ENCODE results near the gene TMEM225B.

DNA sequence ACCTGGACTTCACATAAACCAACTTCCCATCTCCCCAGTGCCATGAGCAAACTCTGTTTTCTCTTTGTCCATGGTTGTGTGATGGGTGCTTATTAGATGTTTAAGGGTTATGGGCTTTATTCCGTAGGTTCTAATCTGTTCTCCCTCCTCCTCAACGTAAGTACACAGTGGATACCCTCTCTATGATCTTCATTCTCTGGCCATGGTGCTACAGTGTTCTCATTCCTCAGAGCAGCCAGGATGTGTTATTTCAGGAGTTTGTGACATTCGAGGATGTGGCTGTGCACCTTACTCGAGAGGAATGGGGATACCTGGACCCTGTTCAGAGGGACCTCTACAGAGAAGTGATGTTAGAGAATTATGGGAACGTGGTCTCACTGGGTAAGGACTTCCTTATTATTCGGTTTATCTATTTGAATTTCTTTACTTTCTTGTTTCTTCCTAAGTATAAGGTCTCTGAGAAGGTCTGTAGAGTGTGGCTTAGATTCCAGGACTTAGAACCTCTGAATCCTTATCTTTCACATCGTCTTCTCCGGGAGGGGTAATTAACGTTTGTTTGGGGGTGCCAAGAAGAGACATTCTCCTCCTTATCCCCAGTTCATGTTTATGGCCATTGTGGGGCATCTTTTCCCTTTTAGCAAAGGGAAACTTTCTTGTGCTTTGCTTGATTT is 35.8 kb upstream of the TMEM225B start:
- TF ChIP-seq, protein P1, sequence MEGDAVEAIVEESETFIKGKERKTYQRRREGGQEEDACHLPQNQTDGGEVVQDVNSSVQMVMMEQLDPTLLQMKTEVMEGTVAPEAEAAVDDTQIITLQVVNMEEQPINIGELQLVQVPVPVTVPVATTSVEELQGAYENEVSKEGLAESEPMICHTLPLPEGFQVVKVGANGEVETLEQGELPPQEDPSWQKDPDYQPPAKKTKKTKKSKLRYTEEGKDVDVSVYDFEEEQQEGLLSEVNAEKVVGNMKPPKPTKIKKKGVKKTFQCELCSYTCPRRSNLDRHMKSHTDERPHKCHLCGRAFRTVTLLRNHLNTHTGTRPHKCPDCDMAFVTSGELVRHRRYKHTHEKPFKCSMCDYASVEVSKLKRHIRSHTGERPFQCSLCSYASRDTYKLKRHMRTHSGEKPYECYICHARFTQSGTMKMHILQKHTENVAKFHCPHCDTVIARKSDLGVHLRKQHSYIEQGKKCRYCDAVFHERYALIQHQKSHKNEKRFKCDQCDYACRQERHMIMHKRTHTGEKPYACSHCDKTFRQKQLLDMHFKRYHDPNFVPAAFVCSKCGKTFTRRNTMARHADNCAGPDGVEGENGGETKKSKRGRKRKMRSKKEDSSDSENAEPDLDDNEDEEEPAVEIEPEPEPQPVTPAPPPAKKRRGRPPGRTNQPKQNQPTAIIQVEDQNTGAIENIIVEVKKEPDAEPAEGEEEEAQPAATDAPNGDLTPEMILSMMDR (conservative IDR thresholded peaks at IDR 0.05; ENCODE audit: low read depth, low read length): no peak
- no peak for TF ChIP-seq EZH2 (IDR thresholded peaks at IDR 0.05; ENCODE audit: borderline replicate concordance, low read depth, low read length, poor library complexity, severe bottlenecking)
